ENCODE results near the gene ILDR1.

DNA sequence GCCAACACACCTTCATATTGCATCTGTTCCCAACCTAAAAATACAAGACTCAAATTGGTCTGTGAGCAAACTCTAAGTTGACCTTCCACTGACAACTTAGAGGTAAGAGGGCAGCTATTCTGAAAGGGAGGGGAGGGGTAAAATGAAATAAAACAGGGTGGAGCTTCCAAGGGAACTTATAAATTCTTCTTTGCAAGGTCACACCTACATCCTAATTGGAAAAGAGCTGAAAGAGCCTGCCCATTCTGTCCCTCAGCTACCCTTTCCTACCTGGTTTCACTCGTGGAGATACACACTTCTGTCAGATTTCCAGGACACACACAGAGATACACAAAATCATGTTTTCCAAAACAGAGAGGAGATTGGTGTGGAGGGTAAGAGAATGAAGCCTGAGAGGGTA is 1.0 kb downstream of the ILDR1 start:
- no peak for TF ChIP-seq CTBP1 (IDR thresholded peaks at IDR 0.05; ENCODE audit: borderline replicate concordance)
- no peak for TF ChIP-seq ZNF384 (IDR thresholded peaks at IDR 0.05)

All from HEK293T (cell line).